MM.1S (cell line): ENCODE measurements around the gene GPR82.

Source experiments
- DNase-seq: peaks from one replicate; pipeline ENCODE4 v3.0.0-alpha.2; 2015
- H2AFZ ChIP-seq: fragments of 300-600 bp; sonication (generic); 2 replicates; pipeline ENCODE4 v1.6.0; 2016; ENCODE audit warnings: antibody characterized with exemption, low read length
- H3F3A ChIP-seq: fragments of 300-600 bp; sonication (generic); 2 replicates; pipeline ENCODE4 v1.6.1; 2016; ENCODE audit warnings: mild to moderate bottlenecking, antibody characterized with exemption, low read length, moderate library complexity, mixed read lengths; ENCODE audit not compliant: insufficient read depth
- H3K27ac ChIP-seq: fragments of 300-600 bp; sonication (generic); 2 replicates; pipeline ENCODE4 v1.5.1; 2016; ENCODE audit warnings: mild to moderate bottlenecking, low read length
- H3K27me3 ChIP-seq: fragments of 300-600 bp; sonication (generic); replicated peaks from 2 replicates; pipeline ENCODE4 v1.6.0; 2016; ENCODE audit warnings: low read length; ENCODE audit not compliant: insufficient read depth
- H3K36me3 ChIP-seq: fragments of 300-600 bp; sonication (generic); replicated peaks from 2 replicates; pipeline ENCODE4 v1.6.1; 2016; ENCODE audit warnings: mild to moderate bottlenecking, low read length, mixed read lengths; ENCODE audit not compliant: insufficient read depth
- H3K4me1 ChIP-seq: fragments of 300-600 bp; sonication (generic); 2 replicates; pipeline ENCODE4 v1.6.1; 2016; ENCODE audit warnings: low read length, mixed read lengths
- H3K4me2 ChIP-seq: fragments of 300-600 bp; sonication (generic); 2 replicates; pipeline ENCODE4 v1.6.0; 2016; ENCODE audit warnings: low read depth, low read length
- H3K4me3 ChIP-seq: fragments of 300-600 bp; sonication (generic); 2 replicates; pipeline ENCODE4 v1.5.1; 2016; ENCODE audit warnings: low read length, mixed read lengths
- H3K79me2 ChIP-seq: fragments of 300-600 bp; sonication (generic); 2 replicates; pipeline ENCODE4 v1.6.1; 2016; ENCODE audit warnings: mixed run types, low read length, mixed read lengths
- H3K9ac ChIP-seq: fragments of 300-600 bp; sonication (generic); 2 replicates; pipeline ENCODE4 v1.6.1; 2016; ENCODE audit warnings: low read length, mixed read lengths
- H3K9me2 ChIP-seq: fragments of 300-600 bp; sonication (generic); replicated peaks from 2 replicates; pipeline ENCODE4 v1.6.1; 2016; ENCODE audit warnings: mild to moderate bottlenecking, low read length, mixed read lengths; ENCODE audit not compliant: insufficient read depth
- H3K9me3 ChIP-seq: fragments of 300-600 bp; sonication (generic); replicated peaks from 2 replicates; pipeline ENCODE4 v1.6.1; 2016; ENCODE audit warnings: mild to moderate bottlenecking, low read length, mixed read lengths; ENCODE audit not compliant: insufficient read depth
- H4K20me1 ChIP-seq: fragments of 300-600 bp; sonication (generic); 2 replicates; pipeline ENCODE4 v1.6.1; 2016; ENCODE audit warnings: mild to moderate bottlenecking, low read length, moderate library complexity, mixed read lengths; ENCODE audit not compliant: insufficient read depth
- CTCF ChIP-seq: fragments of 300-600 bp; sonication (generic); IDR thresholded peaks from 2 replicates; pipeline ENCODE4 v1.5.1; 2016; ENCODE audit warnings: antibody characterized with exemption, low read length, mixed read lengths
- EZH2 ChIP-seq: fragments of 300-600 bp; sonication (generic); optimal IDR thresholded peaks from 2 replicates; pipeline ENCODE3; 2017; ENCODE audit warnings: low read depth, mild to moderate bottlenecking, antibody characterized with exemption, low read length, mixed read lengths
- EZH2phosphoT487 ChIP-seq: fragments of 300-600 bp; sonication (generic); IDR thresholded peaks from 2 replicates; pipeline ENCODE4 v1.6.1; 2018; ENCODE audit warnings: antibody characterized with exemption, low read length

The GPR82 gene

GRCh38 chrX:41779030-41779564 is 55.1 kb downstream of the GPR82 start:
- no peak for TF ChIP-seq EZH2phosphoT487
- TF ChIP-seq CTCF = no peak
- TF ChIP-seq EZH2 = no peak
- H3K9me3 ChIP-seq = no peaks in the 10 kb centered on the region
- H3F3A ChIP-seq = no peaks in the 10 kb centered on the region
- no peak overlapping the region for H3K4me2 ChIP-seq
- H3K36me3 ChIP-seq = no peaks in the 10 kb centered on the region
- DNase-seq = no peak
- H3K79me2 ChIP-seq = no peaks in the 10 kb centered on the region
- H3K27ac ChIP-seq = no peak overlapping the region
- H3K4me1 ChIP-seq = no peaks in the 10 kb centered on the region
- no peak overlapping the region for H3K9ac ChIP-seq
- no peaks in the 10 kb centered on the region for H4K20me1 ChIP-seq
- no peaks in the 10 kb centered on the region for H3K27me3 ChIP-seq
- no peak overlapping the region for H3K4me3 ChIP-seq
- no peak overlapping the region for H2AFZ ChIP-seq
- H3K9me2 ChIP-seq = no peaks in the 10 kb centered on the region
